Activated T-helper 1 cell treated with anti-CD3 and anti-CD28 coated beads, Interleukin-12 subunit alpha, Interleukin-12 subunit beta, Interleukin-2, Interleukin-4 antibody, amounts not matched to agents 30 ng/mL and 10 ng/mL and 1 ng/mL, durations not matched to agents 14 hours and 24 hours and 36 hours (primary cell): ENCODE data around the gene NAA40. TPM values are rescaled to one million over a fixed set of nuclear protein-coding genes. Genes with fewer than 3 reads are reported as not detected.
A peak's percentile ranks its signal among the peaks of the same experiment; 100 is the strongest.

Experiments used
- DNase-seq: peaks from one replicate; pipeline ENCODE4 v3.0.0; 2021; ENCODE audit warnings: low spot score
- H3K27ac Mint-ChIP-seq: one replicate; pipeline ENCODE4 v1.8.0; 2021; ENCODE audit warnings: mild to moderate bottlenecking, mixed read lengths
- H3K27me3 Mint-ChIP-seq: one replicate; pipeline ENCODE4 v1.8.0; 2022; ENCODE audit warnings: mild to moderate bottlenecking, moderate library complexity, mixed read lengths; ENCODE audit not compliant: insufficient read depth
- H3K36me3 Mint-ChIP-seq: one replicate; pipeline ENCODE4 v1.8.0; 2021; ENCODE audit warnings: low read depth, mixed read lengths
- H3K4me1 Mint-ChIP-seq: one replicate; pipeline ENCODE4 v1.8.0; 2021; ENCODE audit warnings: low read depth, mixed read lengths
- H3K4me3 Mint-ChIP-seq: one replicate; pipeline ENCODE4 v1.8.0; 2021; ENCODE audit warnings: mild to moderate bottlenecking, moderate library complexity, mixed read lengths
- H3K9me3 Mint-ChIP-seq: one replicate; pipeline ENCODE4 v1.8.0; 2021; ENCODE audit warnings: mixed read lengths
- intact Hi-C: fragments of 100-400 bp; cut with micrococcal nuclease; formaldehyde crosslinking; loops from one replicate; pipeline ENCODE4 v1.15.1; 2024
- total RNA-seq: library from RNA; stranded (reverse); gene quantifications from 2 replicates; pipeline ENCODE4 v1.2.3, GENCODE V29; 2022

NAA40 gene
- total RNA-seq, 1 donor from 2014 or later, result 25.3 TPM

DNA sequence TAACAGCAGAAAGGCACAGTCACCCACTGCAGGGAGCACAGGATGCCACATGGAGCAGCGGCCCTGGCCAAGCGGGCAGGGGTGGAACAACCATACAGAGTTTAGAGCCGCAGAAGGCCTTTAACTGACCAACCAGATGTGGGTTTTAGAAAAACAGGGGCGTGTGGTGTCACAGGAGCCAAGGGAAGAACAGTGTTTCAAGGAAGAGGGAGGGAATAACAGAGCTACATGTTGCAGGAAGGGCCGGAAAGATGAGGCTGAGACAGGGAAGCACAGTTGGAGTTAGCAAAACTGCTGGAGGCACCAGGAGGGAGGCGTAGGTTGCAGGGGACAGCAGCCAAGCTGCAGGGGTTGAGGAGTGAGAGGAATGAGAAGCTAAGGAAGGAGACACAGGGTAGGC is 7.8 kb upstream of the NAA40 start:
- no peak overlapping the region for H3K4me3 Mint-ChIP-seq
- no peaks in the 10 kb centered on the region for H3K4me1 Mint-ChIP-seq
- H3K9me3 Mint-ChIP-seq, result no peaks in the 10 kb centered on the region
- no peak overlapping the region for H3K27ac Mint-ChIP-seq
- H3K27me3 Mint-ChIP-seq, result peaks cover 11% of the 10 kb centered on the region
- H3K36me3 Mint-ChIP-seq, result no peaks in the 10 kb centered on the region
- DNase-seq, result no peak
- intact Hi-C loops, result no loop called here

DNA sequence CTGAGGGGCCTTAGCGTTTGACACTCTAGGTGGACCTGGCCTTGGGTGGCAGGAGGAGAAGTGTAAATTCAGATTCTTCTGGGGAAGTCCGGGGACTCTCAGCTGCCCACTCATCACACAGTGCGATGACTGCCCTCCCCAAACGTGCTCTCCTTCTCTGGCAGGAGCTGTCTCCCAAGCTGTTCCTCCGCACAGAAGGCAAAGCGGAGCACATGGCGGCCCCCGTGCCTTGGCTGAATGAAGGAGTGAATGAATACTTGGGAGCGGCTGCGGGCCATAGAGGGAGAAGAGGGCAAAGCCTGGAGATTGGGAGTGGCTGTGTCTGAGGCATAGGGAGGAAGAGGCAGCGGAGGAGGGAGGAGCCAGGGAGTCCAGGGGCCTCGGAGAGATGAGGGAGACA is 6.9 kb upstream of the NAA40 start:
- DNase-seq, result no peak
- H3K9me3 Mint-ChIP-seq, result no peaks in the 10 kb centered on the region
- H3K27me3 Mint-ChIP-seq, result peaks cover 9% of the 10 kb centered on the region
- no peak overlapping the region for H3K4me3 Mint-ChIP-seq
- H3K27ac Mint-ChIP-seq, result no peak overlapping the region
- H3K36me3 Mint-ChIP-seq, result no peaks in the 10 kb centered on the region
- intact Hi-C loops, result no loop called here
- no peaks in the 10 kb centered on the region for H3K4me1 Mint-ChIP-seq

DNA sequence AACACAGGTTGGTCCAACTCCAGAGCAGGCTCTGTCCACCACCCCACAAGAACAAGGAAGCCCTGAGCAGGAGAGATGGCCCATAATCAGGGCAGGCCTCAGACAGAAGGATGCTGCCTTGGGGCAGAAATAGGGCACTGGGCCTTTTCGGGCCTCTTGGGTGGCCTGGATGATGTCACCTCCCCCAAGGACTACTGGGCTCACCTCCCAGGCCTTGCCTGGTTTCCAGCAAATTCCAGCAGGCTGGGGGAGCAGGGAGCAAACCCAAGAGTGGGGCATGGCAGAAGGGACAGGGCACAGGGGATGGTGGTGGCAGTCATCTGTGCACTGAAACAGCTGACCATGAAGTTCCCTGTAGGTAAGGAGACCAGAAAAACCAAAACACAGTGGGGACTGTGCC is 5.3 kb upstream of the NAA40 start:
- DNase-seq, result no peak
- Mint-ChIP-seq H3K9me3 (no peaks in the 10 kb centered on the region), H3K36me3 (no peaks in the 10 kb centered on the region), H3K27me3 (peaks cover 9% of the 10 kb centered on the region), H3K4me3 (no peak overlapping the region), H3K4me1 (no peaks in the 10 kb centered on the region), H3K27ac (no peak overlapping the region)
- intact Hi-C loops, result no loop called here

DNA sequence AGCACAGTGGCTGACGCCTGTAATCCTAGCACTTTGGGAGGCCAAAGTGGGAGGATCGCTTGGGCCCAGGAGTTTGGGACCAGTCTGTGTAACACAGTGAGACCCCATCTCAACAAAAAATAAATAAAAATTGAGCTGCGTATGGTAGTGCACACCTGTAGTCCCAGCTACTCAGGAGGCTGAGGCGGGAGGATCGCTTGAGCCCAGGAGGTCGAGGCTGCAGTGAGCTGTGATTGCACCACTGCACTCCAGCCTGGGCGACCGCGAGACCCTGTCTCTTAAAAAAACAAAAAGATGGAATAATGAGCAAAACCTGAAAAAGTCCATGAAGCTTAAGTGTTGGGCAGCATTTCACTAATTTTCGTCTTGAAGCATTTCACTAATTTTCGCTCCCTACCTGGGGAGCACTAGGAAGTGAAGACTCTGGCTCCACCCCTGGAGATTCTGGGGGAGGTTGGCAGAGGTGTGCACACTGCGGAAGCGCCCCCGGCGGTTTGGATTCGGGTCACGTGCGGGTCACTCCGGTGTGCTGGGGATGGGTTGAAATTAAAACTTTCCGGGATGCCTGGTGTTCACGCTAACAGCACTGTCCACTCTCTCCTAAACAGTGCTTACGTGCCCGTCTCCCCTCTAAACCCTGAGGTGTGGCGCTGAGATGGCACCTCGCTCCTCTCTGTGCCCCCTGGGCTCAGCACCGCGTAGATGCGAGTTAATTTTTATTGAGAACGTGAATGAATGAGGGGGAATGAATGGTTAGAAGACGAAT is 906 bp upstream of the NAA40 start:
- Mint-ChIP-seq H3K4me1 (peaks cover 6% of the 10 kb centered on the region), H3K9me3 (no peaks in the 10 kb centered on the region), H3K27ac (peak overlapping the region; percentile 77), H3K4me3 (peak overlapping the region; percentile 83), H3K36me3 (no peaks in the 10 kb centered on the region), H3K27me3 (no peaks in the 10 kb centered on the region)
- intact Hi-C loops, result loop anchor here (1.0 to 2.0 kb wide), 10 partner anchors 17 to 257 kb away; partner anchors contain the start of genes COX8A, MACROD1, OTUB1 and RTN3
- DNase-seq, result no peak

DNA sequence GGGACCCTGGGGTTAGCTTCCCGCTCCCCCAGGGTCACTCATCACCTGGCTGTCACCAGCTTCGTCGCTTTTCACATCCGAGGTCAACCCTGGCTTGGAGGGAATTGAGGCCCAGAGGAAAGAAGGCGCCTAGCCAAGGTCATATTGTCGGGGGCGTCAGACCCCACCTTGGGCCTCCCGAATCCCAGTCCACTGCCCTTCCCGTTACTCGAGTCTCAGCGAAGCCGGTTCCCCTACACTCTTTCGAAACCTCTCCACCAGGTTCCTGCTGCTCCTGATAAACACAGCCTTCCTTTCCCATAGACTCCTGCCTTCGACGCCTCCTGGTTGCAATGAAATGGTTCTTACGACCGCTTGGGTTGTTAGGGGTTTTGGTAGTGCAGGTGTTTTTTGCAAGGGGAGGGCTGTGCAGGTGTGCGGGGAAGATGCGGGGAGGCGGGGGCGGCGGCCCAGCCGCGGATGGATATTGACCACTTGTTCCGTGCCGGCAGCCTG is 642 bp downstream of the NAA40 start:
- intact Hi-C loops, result loop anchor here (1.0 to 2.0 kb wide), 5 partner anchors 13 to 259 kb away; partner anchors contain the start of genes MACROD1 and RTN3
- H3K27ac Mint-ChIP-seq, result peak overlapping the region; percentile 82
- no peaks in the 10 kb centered on the region for H3K27me3 Mint-ChIP-seq
- peaks cover 14% of the 10 kb centered on the region for H3K4me1 Mint-ChIP-seq
- peaks cover 2% of the 10 kb centered on the region for H3K36me3 Mint-ChIP-seq
- H3K9me3 Mint-ChIP-seq, result no peaks in the 10 kb centered on the region
- H3K4me3 Mint-ChIP-seq, result peak overlapping the region; percentile 87
- no peak for DNase-seq

DNA sequence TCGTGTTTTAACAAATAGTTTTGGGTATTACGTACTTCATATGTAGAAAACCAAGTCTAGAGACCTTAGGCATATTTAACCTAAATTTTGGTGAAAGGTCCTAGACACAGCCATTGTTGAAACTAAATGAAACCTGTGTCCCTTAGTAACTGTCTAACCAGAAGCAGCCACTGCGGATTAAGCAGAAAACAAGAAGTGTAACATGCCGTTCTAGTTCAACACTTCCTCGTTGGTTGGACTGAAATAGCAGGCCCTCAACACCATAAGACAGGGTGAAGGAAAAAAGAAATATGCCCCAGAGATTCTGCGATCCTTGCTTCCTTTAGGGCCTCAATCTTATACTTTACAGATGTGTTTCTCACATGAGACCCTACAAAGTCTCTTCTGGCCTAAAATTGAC is 2.0 kb downstream of the NAA40 start:
- peaks cover 2% of the 10 kb centered on the region for H3K36me3 Mint-ChIP-seq
- H3K9me3 Mint-ChIP-seq, result no peaks in the 10 kb centered on the region
- H3K4me1 Mint-ChIP-seq, result peaks cover 16% of the 10 kb centered on the region
- no peak for DNase-seq
- H3K27ac Mint-ChIP-seq, result no peak overlapping the region
- intact Hi-C loops, result no loop called here
- peak overlapping the region; percentile 63 for H3K4me3 Mint-ChIP-seq
- no peaks in the 10 kb centered on the region for H3K27me3 Mint-ChIP-seq

DNA sequence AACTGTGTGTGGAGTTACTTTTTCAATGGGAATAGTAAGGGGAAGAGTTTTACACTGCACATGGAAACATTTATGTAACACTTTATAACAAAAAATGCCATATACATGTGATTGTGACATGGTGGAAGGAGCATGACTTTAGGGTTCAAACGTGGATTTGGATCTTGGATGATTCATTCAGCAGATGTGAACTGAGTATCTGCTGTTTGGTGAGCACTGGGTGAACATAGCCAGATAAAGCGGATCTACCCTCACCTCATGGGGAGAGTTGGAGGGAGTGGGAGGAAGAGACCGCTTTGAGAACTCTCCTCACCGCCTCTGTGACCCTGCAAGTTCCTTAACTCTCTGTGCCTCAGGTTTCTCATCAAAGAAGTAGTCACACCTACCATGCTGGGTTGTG is 3.1 kb downstream of the NAA40 start:
- peaks cover 2% of the 10 kb centered on the region for H3K36me3 Mint-ChIP-seq
- H3K27ac Mint-ChIP-seq, result no peak overlapping the region
- H3K9me3 Mint-ChIP-seq, result no peaks in the 10 kb centered on the region
- intact Hi-C loops, result no loop called here
- no peak for DNase-seq
- H3K4me3 Mint-ChIP-seq, result no peak overlapping the region
- H3K4me1 Mint-ChIP-seq, result peaks cover 16% of the 10 kb centered on the region
- no peaks in the 10 kb centered on the region for H3K27me3 Mint-ChIP-seq

DNA sequence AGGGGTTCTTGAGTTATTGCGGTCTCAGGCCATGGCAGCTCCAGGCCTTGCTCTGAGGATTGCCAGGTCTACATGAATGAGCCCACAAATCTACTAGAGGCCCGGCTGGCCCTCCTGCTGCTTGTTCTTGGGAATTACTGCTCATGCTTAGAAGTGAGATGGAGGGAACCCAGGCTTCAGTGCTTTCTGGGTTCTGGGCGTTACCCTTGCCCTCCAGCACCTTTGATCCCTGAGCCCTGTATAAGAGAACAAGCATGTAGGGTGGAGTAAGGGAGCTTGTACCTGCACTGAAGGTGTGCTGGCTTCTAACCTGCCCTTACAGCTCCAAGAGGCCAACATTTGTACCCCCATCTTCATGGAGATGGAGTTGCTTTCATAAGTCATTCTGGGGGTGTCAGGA is 4.0 kb downstream of the NAA40 start:
- H3K9me3 Mint-ChIP-seq, result no peaks in the 10 kb centered on the region
- no peak overlapping the region for H3K4me3 Mint-ChIP-seq
- intact Hi-C loops, result no loop called here
- no peaks in the 10 kb centered on the region for H3K27me3 Mint-ChIP-seq
- H3K36me3 Mint-ChIP-seq, result peaks cover 2% of the 10 kb centered on the region
- no peak for DNase-seq
- no peak overlapping the region for H3K27ac Mint-ChIP-seq
- peaks cover 16% of the 10 kb centered on the region for H3K4me1 Mint-ChIP-seq

DNA sequence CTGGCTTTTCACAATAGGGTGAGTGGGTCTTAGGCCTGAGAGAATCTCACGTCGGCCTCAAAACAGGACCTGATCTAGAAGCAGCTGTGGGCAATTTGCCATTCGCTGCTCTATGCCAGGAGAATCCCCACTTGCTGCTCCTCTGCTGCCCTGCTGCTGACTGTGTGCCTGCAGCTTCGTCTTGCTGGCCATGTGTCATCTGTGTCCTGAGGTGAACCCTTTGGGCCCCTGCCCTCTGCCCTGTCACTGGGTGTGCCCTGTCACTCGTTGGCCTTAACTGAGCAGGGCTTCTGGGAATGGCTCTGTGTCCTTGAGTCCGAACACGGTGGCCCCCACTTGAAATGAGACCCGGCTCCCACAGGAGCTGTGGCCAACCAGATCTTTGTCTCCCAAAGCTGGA is 6.2 kb downstream of the NAA40 start:
- no peak overlapping the region for H3K27ac Mint-ChIP-seq
- H3K36me3 Mint-ChIP-seq, result peaks cover 2% of the 10 kb centered on the region
- H3K9me3 Mint-ChIP-seq, result no peaks in the 10 kb centered on the region
- H3K4me3 Mint-ChIP-seq, result no peak overlapping the region
- no peak for DNase-seq
- intact Hi-C loops, result no loop called here
- peaks cover 9% of the 10 kb centered on the region for H3K4me1 Mint-ChIP-seq
- H3K27me3 Mint-ChIP-seq, result no peaks in the 10 kb centered on the region

DNA sequence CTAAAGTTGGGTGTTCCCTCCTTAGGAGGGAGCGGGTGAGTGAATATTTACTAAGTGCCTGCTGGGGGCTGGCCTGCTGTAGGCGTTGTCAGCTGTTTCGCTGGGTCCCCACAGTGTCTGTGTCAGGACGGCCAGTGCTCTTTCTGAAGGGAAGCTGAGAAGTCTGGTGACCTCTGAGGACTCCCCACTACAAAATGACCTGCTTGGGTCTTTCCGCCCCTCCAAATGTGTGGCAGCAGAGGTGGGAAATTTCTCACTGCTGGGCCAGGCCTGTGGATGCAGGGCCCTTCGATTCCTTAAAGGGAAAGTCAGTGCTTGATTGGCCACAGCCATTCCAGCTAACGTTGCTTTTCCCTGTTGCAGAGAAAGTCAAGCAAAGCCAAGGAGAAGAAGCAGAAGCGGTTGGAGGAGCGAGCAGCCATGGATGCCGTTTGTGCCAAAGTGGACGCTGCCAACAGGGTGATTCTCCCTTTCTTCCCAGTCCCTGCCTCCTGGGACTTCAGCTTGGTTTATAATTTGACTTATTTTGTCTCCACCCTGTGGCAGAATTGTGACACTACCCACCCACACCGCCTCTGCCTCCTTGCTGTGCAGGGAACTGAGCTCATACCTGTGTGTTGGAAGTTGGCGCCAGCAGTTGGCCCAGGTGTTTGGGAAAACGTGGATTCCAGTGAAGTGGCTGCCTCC is 6.8 kb downstream of the NAA40 start:
- H3K36me3 Mint-ChIP-seq, result peaks cover 2% of the 10 kb centered on the region
- H3K27me3 Mint-ChIP-seq, result no peaks in the 10 kb centered on the region
- no peak overlapping the region for H3K27ac Mint-ChIP-seq
- peak; percentile 35 for DNase-seq
- intact Hi-C loops, result loop anchor here (1.0 to 2.0 kb wide), 2 partner anchors 108 to 179 kb away; no protein-coding TSS in a partner anchor
- peaks cover 10% of the 10 kb centered on the region for H3K4me1 Mint-ChIP-seq
- no peak overlapping the region for H3K4me3 Mint-ChIP-seq
- H3K9me3 Mint-ChIP-seq, result no peaks in the 10 kb centered on the region

DNA sequence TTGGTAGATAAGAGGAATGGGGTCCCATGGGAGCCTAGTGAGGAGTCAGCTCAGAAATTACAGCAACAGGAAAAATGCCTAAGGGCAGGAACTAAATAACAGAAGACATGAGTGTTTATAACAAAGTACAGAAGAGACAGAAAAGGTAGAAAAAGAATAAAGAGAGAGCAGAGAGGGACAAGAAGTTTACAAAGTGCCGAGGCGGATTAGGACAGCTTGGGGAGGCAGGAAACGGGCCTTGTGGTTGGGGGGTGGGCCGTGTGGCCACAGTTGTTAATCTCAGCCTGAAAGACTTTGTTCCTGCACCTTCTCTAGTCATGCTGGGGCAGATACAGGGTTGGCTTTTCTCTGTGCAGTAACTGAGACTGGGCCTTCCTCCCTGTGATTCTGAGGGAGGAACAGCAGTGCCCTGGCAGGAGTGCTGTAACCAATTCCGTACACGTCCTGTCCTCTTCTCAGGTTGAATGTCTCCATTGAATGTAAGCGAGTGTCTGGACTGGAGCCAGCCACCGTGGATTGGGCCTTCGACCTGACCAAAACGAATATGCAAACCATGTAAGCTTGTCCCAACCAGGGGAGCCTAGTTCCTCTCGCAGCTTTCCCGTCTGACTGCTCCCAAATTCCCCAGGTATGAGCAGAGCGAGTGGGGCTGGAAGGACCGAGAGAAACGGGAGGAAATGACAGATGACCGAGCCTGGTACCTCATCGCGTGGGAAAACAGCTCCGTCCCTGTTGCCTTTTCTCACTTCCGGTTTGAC is 13.2 kb downstream of the NAA40 start:
- H3K36me3 Mint-ChIP-seq, result peaks cover 27% of the 10 kb centered on the region
- intact Hi-C loops, result loop anchor here (1.0 kb wide), 1 partner anchor 13 kb away; the partner anchor contains the start of gene NAA40
- H3K4me1 Mint-ChIP-seq, result peaks cover 21% of the 10 kb centered on the region
- no peaks in the 10 kb centered on the region for H3K27me3 Mint-ChIP-seq
- DNase-seq, result peak; percentile 38
- H3K27ac Mint-ChIP-seq, result peak overlapping the region; percentile 77
- no peaks in the 10 kb centered on the region for H3K9me3 Mint-ChIP-seq
- H3K4me3 Mint-ChIP-seq, result peak overlapping the region; percentile 56

DNA sequence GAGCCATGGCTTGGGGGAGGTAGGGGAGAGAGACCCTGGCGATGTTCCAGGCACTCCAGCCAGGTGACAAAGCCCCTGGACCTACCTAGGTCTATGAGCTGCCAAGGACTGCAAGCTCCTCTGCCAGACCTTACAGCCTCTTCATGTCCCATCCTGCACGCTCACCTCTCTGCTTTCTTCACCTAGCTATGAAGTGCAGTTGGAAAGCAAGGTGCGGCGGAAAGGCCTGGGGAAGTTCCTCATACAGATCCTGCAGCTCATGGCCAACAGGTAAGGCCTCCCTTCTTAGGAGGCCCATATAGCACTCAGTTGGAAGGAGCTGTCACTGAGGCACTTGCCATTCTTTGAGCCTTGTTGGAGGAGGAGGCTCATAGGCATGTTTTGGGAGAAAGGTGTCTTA is 13.8 kb downstream of the NAA40 start:
- intact Hi-C loops, result loop anchor here (1.0 kb wide), 1 partner anchor 13 kb away; the partner anchor contains the start of gene NAA40
- H3K4me1 Mint-ChIP-seq, result peaks cover 24% of the 10 kb centered on the region
- H3K4me3 Mint-ChIP-seq, result no peak overlapping the region
- H3K36me3 Mint-ChIP-seq, result peaks cover 27% of the 10 kb centered on the region
- no peak for DNase-seq
- peak overlapping the region; percentile 77 for H3K27ac Mint-ChIP-seq
- no peaks in the 10 kb centered on the region for H3K27me3 Mint-ChIP-seq
- no peaks in the 10 kb centered on the region for H3K9me3 Mint-ChIP-seq
